HG03135 (cell line): Measurements from ENCODE around the gene PCDHGA12.
A peak's percentile ranks its signal among the peaks of the same experiment; 100 is the strongest.

Experiments used
- ATAC-seq: cut with Tn5 transposase; IDR thresholded peaks from one replicate; pipeline ENCODE4 v1.9.1; 2021; ENCODE audit warnings: mild to moderate bottlenecking, moderate library complexity; ENCODE audit not compliant: unreplicated experiment

PCDHGA12 gene

GRCh38 chr5:141439411-141440141 lies 9.3 kb downstream of the PCDHGA12 start:
- no peak for ATAC-seq

- no peak for ATAC-seq
Observed at GRCh38 chr5:141440341-141440740, 10.0 kb downstream of the PCDHGA12 start.

DNA sequence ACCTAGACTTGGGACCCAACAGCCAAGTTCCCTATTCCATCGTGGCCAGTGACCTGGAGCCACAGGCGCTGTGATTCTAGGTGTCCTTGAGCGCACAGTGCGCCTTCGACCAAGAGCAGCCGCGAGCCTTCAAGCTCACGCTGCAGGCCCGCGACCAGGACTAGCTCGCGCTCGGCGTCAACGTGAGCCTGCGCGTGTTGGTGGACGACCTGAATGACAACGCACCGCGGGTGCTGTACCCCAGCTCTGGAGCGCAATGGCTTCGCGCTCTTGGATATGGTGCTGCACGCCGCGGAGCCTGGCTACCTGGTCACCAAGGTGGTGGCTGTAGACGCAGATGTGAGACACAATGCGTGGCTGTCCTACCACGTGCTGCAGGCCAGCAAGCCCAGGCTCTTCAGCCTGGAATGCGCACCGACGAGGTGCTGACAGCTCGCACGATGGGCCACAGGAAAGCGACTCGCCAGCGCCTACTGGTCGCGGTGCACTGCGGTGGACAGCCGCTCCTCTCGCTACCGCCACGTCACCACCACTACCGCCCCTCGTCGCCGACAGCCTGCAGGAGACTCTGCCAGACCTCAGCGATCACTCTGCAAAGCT lies 11.4 kb downstream of the PCDHGA12 start:
- no peak for ATAC-seq

DNA sequence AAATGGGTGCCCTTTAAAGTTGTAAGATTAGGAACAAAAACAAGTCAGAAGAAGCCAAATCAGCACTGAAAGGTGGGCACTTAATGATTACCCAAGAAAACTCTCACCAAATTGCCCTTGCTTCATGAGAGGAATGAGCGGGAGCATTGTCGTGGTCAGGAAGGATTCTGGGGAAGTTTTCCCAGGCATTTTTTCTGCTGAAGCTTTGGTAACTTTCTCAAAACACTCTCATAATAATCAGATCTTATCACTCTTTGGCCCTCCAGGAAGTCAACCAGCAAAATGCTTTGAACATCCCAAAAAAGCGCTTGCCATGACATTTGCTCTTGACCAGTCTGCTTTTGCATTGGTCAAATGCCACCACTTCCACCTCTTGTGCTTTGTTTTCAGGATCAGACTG lies 35.0 kb downstream of the PCDHGA12 start:
- no peak for ATAC-seq

- ATAC-seq = peak; percentile 96
Observed at GRCh38 chr5:141475625-141476131, 45.4 kb downstream of the PCDHGA12 start, which contains the start of gene PCDHGC3. TSS of gene PCDHGC3 (plus strand) at chr5:141475966. CDS start at chr5:141476117, 151 bp downstream.

DNA sequence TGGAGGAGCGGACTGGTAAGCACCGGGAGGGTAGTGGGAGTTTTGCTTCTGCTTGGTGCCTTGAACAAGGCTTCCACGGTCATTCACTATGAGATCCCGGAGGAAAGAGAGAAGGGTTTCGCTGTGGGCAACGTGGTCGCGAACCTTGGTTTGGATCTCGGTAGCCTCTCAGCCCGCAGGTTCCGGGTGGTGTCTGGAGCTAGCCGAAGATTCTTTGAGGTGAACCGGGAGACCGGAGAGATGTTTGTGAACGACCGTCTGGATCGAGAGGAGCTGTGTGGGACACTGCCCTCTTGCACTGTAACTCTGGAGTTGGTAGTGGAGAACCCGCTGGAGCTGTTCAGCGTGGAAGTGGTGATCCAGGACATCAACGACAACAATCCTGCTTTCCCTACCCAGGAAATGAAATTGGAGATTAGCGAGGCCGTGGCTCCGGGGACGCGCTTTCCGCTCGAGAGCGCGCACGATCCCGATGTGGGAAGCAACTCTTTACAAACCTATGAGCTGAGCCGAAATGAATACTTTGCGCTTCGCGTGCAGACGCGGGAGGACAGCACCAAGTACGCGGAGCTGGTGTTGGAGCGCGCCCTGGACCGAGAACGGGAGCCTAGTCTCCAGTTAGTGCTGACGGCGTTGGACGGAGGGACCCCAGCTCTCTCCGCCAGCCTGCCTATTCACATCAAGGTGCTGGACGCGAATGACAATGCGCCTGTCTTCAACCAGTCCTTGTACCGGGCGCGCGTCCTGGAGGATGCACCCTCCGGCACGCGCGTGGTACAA lies 46.0 kb downstream of the PCDHGA12 start:
- peak; percentile 22 for ATAC-seq

- no peak for ATAC-seq
Observed at GRCh38 chr5:141477044-141477575, 46.8 kb downstream of the PCDHGA12 start.

GRCh38 chr5:141477815-141478214 lies 47.5 kb downstream of the PCDHGA12 start:
- no peak for ATAC-seq

- no peak for ATAC-seq
Observed at GRCh38 chr5:141478321-141478945, 48.1 kb downstream of the PCDHGA12 start.

DNA sequence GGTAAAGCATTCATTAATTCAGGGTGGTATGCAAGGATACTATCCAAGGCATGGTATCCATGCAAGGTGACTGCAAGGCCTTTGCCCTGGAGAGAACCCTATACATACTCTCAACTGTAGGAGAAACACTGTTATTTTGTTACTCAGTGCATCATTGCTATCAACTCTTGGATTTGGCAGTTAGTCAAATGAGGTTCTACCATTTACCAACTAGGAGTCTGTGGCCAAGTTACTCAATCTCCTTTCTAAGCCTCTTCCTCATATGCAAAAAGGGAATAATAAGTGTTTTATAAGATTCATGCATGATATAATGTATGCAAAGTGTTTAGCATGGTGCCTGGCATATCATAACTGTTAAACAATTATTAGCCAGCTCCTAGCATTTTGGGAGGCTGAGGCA lies 49.5 kb downstream of the PCDHGA12 start:
- no peak for ATAC-seq
